ENCODE results near the gene ARHGEF25.
"Not testable (repeated sequence)": the region's sequence is repeated elsewhere in the genome, so short reads cannot be mapped to it uniquely, and the experiment has no call there.

The ARHGEF25 gene

DNA sequence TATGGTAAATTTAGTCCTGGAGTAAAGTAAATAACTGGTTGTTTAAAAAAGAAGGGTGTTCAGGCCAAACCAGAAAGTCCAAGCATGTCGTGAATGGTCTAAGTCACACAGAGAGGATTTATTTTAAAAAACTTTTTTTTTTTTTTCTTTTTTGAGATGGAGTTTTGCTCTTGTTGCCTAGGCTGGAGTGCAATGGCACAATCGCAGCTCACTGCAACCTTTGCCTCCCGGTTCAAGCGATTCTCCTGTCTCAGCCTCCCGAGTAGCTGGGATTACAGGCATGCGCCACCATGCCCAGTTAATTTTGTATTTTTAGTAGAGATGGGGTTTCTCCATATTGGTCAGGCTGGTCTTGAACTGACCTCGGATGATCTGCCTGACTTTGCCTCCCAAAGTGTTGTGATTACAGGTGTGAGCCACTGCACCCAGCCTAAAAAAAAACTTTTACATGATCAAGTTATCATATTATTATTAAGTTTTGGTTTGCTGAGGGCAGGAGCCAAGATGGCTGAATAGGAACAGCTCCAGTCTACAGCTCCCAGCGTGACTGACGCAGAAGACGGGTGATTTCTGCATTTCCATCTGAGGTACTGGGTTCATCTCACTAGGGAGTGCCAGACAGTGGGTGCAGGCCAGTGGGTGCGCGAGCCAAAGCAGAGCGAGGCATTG, 34.9 kb downstream of the ARHGEF25 start:
- CTCF ChIA-PET, result interaction anchor here (1.0 kb wide), 1 partner anchor 61 kb away, joined by 3 read pairs; no protein-coding TSS in a partner anchor
- no CpG with 5 or more reads among the region's 13 CpGs for WGBS (ENCODE audit: insufficient coverage)

DNA sequence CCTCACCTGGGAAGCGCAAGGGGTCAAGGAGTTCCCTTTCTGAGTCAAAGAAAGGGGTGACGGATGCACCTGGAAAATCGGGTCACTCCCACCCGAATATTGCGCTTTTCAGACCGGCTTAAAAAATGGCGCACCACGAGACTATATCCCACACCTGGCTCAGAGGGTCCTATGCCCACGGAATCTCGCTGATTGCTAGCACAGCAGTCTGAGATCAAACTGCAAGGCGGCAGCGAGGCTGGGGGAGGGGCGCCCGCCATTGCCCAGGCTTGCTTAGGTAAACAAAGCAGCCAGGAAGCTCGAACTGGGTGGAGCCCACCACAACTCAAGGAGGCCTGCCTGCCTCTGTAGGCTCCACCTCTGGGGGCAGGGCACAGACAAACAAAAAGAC, 35.4 kb downstream of the ARHGEF25 start:
- POLR2A ChIA-PET, result not testable (repeated sequence)
- CTCF ChIA-PET, result interaction anchor here (1.0 kb wide), 1 partner anchor 62 kb away, joined by 3 read pairs; no protein-coding TSS in a partner anchor
- WGBS (ENCODE audit: insufficient coverage), result no CpG with 5 or more reads among the region's 15 CpGs

More for the DNA sequence above, 34.9 kb downstream of the ARHGEF25 start:
- H3K9me3 ChIP-seq (ENCODE audit: control extremely low read depth in 1 of 5, control insufficient read depth in 4 of 5, insufficient read depth in 2 of 5, low read depth in 1 of 5, low read length in 4 of 5); H3K36me3 ChIP-seq (ENCODE audit: control insufficient read depth in 4 of 4, insufficient read depth in 4 of 4, low read length in 3 of 4); H3K27me3 ChIP-seq (replicated peaks in 2 of 5; ENCODE audit: control insufficient read depth in 4 of 5, insufficient read depth in 5 of 5, low read length in 4 of 5); H3K4me1 ChIP-seq (ENCODE audit: control extremely low read depth in 1 of 4, control insufficient read depth in 4 of 4, insufficient read depth in 4 of 4, low read length in 3 of 4); H3K4me3 ChIP-seq (ENCODE audit: control insufficient read depth in 1 of 7, extremely low read depth in 1 of 7, insufficient read depth in 4 of 7, low read depth in 2 of 7, low read length in 6 of 7); H3K27ac ChIP-seq (ENCODE audit: insufficient read depth in 1 of 2, low read depth in 1 of 2, low read length in 2 of 2, poor library complexity in 1 of 2, severe bottlenecking in 2 of 2); POLR2A ChIA-PET: not testable (repeated sequence)
- DNase-seq, result peak in 2 of 3 donors; percentile 45 to 56

DNA sequence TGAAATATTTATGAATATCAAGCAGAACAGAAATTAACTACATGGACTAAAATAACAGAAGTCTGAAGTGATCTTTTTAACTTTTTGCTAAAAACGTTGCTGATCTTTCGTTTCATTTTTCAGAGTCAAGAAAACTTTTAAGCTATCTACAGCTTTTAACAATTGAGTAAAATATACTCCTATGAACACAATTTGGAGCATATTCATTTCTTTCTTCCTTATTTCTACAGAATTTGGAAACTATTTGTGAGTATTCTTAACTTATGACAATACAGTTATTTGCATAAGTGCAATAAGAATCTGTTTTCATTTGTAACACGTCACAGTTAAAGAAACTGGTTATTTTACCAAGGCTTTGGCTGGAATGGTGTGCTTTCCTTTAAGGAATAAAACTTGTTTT, 42.8 kb downstream of the ARHGEF25 start:
- CTCF ChIA-PET, result interaction anchor here (0.8 kb wide), 1 partner anchor 8 kb away, joined by 3 read pairs; no protein-coding TSS in a partner anchor
- WGBS (ENCODE audit: insufficient coverage), result no CpG with 5 or more reads among the region's 3 CpGs
- Histone ChIP-seq H3K4me1 (ENCODE audit: control extremely low read depth in 1 of 4, control insufficient read depth in 4 of 4, insufficient read depth in 4 of 4, low read length in 3 of 4) (no peaks in the 10 kb centered on the region), H3K27me3 (replicated peaks in 2 of 5; ENCODE audit: control insufficient read depth in 4 of 5, insufficient read depth in 5 of 5, low read length in 4 of 5) (no peaks in the 10 kb centered on the region), H3K27ac (ENCODE audit: insufficient read depth in 1 of 2, low read depth in 1 of 2, low read length in 2 of 2, poor library complexity in 1 of 2, severe bottlenecking in 2 of 2) (no peak overlapping the region), H3K36me3 (ENCODE audit: control insufficient read depth in 4 of 4, insufficient read depth in 4 of 4, low read length in 3 of 4) (no peaks in the 10 kb centered on the region), H3K4me3 (ENCODE audit: control insufficient read depth in 1 of 7, extremely low read depth in 1 of 7, insufficient read depth in 4 of 7, low read depth in 2 of 7, low read length in 6 of 7) (no peak overlapping the region), H3K9me3 (ENCODE audit: control extremely low read depth in 1 of 5, control insufficient read depth in 4 of 5, insufficient read depth in 2 of 5, low read depth in 1 of 5, low read length in 4 of 5) (peaks cover 0 to 5% (median 1%) of the 10 kb centered on the region in 5 experiments)
- no peak for DNase-seq
- POLR2A ChIA-PET, result no interaction called here

More for the DNA sequence above, 35.4 kb downstream of the ARHGEF25 start:
- H3K4me3 ChIP-seq (ENCODE audit: control insufficient read depth in 1 of 7, extremely low read depth in 1 of 7, insufficient read depth in 4 of 7, low read depth in 2 of 7, low read length in 6 of 7); H3K9me3 ChIP-seq (ENCODE audit: control extremely low read depth in 1 of 5, control insufficient read depth in 4 of 5, insufficient read depth in 2 of 5, low read depth in 1 of 5, low read length in 4 of 5); H3K27me3 ChIP-seq (replicated peaks in 2 of 5; ENCODE audit: control insufficient read depth in 4 of 5, insufficient read depth in 5 of 5, low read length in 4 of 5); H3K4me1 ChIP-seq (ENCODE audit: control extremely low read depth in 1 of 4, control insufficient read depth in 4 of 4, insufficient read depth in 4 of 4, low read length in 3 of 4); H3K36me3 ChIP-seq (ENCODE audit: control insufficient read depth in 4 of 4, insufficient read depth in 4 of 4, low read length in 3 of 4); DNase-seq; H3K27ac ChIP-seq (ENCODE audit: insufficient read depth in 1 of 2, low read depth in 1 of 2, low read length in 2 of 2, poor library complexity in 1 of 2, severe bottlenecking in 2 of 2): not testable (repeated sequence)

GRCh38 chr12:57655541-57656240, 44.5 kb downstream of the ARHGEF25 start:
- WGBS (ENCODE audit: insufficient coverage), result 87% methylated on average over 7 of the region's 23 CpGs
- POLR2A ChIA-PET, result interaction anchor here (1.6 kb wide), 1 partner anchor 28 kb away, joined by 5 read pairs; no protein-coding TSS in a partner anchor
- CTCF ChIA-PET, result interaction anchor here (0.7 to 1.3 kb wide), 6 partner anchors 17 to 740 kb away, joined by 3 to 5 read pairs (median 3); partner anchors contain the start of gene B4GALNT1

DNA sequence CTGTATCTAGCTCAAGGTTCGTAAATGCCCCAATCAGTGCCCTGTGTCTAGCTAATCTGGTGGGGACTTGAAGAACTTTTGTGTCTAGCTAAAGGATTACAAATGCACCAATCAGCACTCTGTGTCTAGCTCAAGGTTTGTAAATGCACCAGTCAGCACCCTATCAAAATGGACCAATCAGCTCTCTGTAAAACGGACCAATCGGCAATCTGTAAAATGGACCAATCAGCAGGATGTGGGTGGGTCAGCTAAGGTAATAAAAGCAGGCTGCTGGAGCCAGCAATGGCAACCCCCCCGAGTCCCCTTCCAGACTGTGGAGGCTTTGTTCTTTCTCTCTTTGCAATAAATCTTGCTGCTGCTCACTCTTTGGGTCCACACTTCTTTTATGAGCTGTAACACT, 45.2 kb downstream of the ARHGEF25 start:
- not testable (repeated sequence) for H3K4me1 ChIP-seq (ENCODE audit: control extremely low read depth in 1 of 4, control insufficient read depth in 4 of 4, insufficient read depth in 4 of 4, low read length in 3 of 4); H3K27ac ChIP-seq (ENCODE audit: insufficient read depth in 1 of 2, low read depth in 1 of 2, low read length in 2 of 2, poor library complexity in 1 of 2, severe bottlenecking in 2 of 2); H3K4me3 ChIP-seq (ENCODE audit: control insufficient read depth in 1 of 7, extremely low read depth in 1 of 7, insufficient read depth in 4 of 7, low read depth in 2 of 7, low read length in 6 of 7); H3K27me3 ChIP-seq (replicated peaks in 2 of 5; ENCODE audit: control insufficient read depth in 4 of 5, insufficient read depth in 5 of 5, low read length in 4 of 5); H3K36me3 ChIP-seq (ENCODE audit: control insufficient read depth in 4 of 4, insufficient read depth in 4 of 4, low read length in 3 of 4); DNase-seq; H3K9me3 ChIP-seq (ENCODE audit: control extremely low read depth in 1 of 5, control insufficient read depth in 4 of 5, insufficient read depth in 2 of 5, low read depth in 1 of 5, low read length in 4 of 5)
- 100% methylated on average over 3 of the region's 4 CpGs for WGBS (ENCODE audit: insufficient coverage)
- ChIA-PET POLR2A (interaction anchor here (1.6 kb wide), 1 partner anchor 29 kb away, joined by 5 read pairs; no protein-coding TSS in a partner anchor), CTCF (interaction anchor here (1.0 to 1.6 kb wide), 6 partner anchors 18 to 81 kb away, joined by 3 to 6 read pairs (median 3); partner anchors contain the start of gene B4GALNT1)

More at GRCh38 chr12:57655541-57656240, 44.5 kb downstream of the ARHGEF25 start:
- Histone ChIP-seq H3K9me3 (ENCODE audit: control extremely low read depth in 1 of 5, control insufficient read depth in 4 of 5, insufficient read depth in 2 of 5, low read depth in 1 of 5, low read length in 4 of 5) (peaks cover 0 to 5% (median 1%) of the 10 kb centered on the region in 5 experiments), H3K27me3 (replicated peaks in 2 of 5; ENCODE audit: control insufficient read depth in 4 of 5, insufficient read depth in 5 of 5, low read length in 4 of 5) (no peaks in the 10 kb centered on the region), H3K4me3 (ENCODE audit: control insufficient read depth in 1 of 7, extremely low read depth in 1 of 7, insufficient read depth in 4 of 7, low read depth in 2 of 7, low read length in 6 of 7) (no peak overlapping the region), H3K27ac (ENCODE audit: insufficient read depth in 1 of 2, low read depth in 1 of 2, low read length in 2 of 2, poor library complexity in 1 of 2, severe bottlenecking in 2 of 2) (no peak overlapping the region), H3K4me1 (ENCODE audit: control extremely low read depth in 1 of 4, control insufficient read depth in 4 of 4, insufficient read depth in 4 of 4, low read length in 3 of 4) (no peaks in the 10 kb centered on the region), H3K36me3 (ENCODE audit: control insufficient read depth in 4 of 4, insufficient read depth in 4 of 4, low read length in 3 of 4) (no peaks in the 10 kb centered on the region)
- DNase-seq, result no peak

- H3K27ac ChIP-seq (ENCODE audit: insufficient read depth in 1 of 2, low read depth in 1 of 2, low read length in 2 of 2, poor library complexity in 1 of 2, severe bottlenecking in 2 of 2), result no peak overlapping the region
- ChIA-PET POLR2A (interaction anchor here (0.6 to 1.6 kb wide), 2 partner anchors 30 to 131 kb away, joined by 5 to 6 read pairs; no protein-coding TSS in a partner anchor), CTCF (interaction anchor here (1.6 kb wide), 1 partner anchor 73 kb away, joined by 6 read pairs; no protein-coding TSS in a partner anchor)
- no peaks in the 10 kb centered on the region for H3K4me1 ChIP-seq (ENCODE audit: control extremely low read depth in 1 of 4, control insufficient read depth in 4 of 4, insufficient read depth in 4 of 4, low read length in 3 of 4)
- H3K9me3 ChIP-seq (ENCODE audit: control extremely low read depth in 1 of 5, control insufficient read depth in 4 of 5, insufficient read depth in 2 of 5, low read depth in 1 of 5, low read length in 4 of 5), result peaks cover 0 to 6% (median 1%) of the 10 kb centered on the region in 5 experiments
- no peak overlapping the region for H3K4me3 ChIP-seq (ENCODE audit: control insufficient read depth in 1 of 7, extremely low read depth in 1 of 7, insufficient read depth in 4 of 7, low read depth in 2 of 7, low read length in 6 of 7)
- no peak for DNase-seq
- WGBS (ENCODE audit: insufficient coverage), result 95% methylated on average over 3 of the region's 3 CpGs
- H3K27me3 ChIP-seq (replicated peaks in 2 of 5; ENCODE audit: control insufficient read depth in 4 of 5, insufficient read depth in 5 of 5, low read length in 4 of 5), result no peaks in the 10 kb centered on the region
- no peaks in the 10 kb centered on the region for H3K36me3 ChIP-seq (ENCODE audit: control insufficient read depth in 4 of 4, insufficient read depth in 4 of 4, low read length in 3 of 4)
Observed at GRCh38 chr12:57657744-57658143, 46.5 kb downstream of the ARHGEF25 start.

All from common myeloid progenitor, CD34-positive (primary cell).